ENCODE data around the gene IRF7. TPM values are rescaled to one million over a fixed set of nuclear protein-coding genes. Genes with fewer than 3 reads are reported as not detected.

IRF7 gene
- total and polyA plus RNA-seq, 2 donors (not counting 3 experiments of a cell fraction or from before 2014, with no cell fraction given) = 12.6 to 14.7 TPM

DNA sequence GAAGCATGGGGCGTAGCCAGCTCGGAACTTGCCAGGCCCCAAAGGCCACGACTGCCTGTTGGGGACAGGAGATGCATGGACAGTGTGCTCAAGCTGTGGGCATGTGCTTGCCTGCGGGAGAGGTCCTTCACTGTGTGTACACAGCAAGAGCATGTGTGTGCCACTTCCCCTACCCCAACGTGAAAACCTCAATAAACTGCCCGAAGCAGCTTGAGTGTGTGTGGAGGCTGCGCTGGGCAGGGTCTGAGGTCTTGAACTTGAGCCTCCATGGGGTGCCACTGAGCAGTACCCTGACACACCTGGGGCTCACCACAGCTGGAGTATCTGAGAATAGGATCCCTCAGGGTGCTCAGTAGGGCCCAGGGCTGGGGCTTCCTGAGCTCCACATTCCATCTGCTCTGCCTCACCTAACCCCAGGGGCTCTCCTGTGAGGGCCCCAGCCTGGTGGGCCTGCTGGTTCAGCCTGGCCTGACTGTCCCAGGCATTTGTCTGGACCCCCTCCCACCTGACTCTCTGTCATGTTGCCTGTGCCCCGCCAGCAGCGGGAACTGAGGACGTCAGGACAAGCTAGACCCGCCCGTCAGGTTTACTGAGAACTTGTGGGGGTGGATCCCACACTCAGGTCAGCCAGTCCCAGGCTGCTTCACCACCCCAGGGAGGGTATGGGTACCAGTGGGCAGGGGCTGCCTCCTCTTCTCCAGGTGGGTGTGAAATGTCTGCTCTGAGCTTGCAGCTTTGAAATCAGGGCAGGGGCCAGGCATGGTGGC, 51.8 kb downstream of the IRF7 start:
- ChIA-PET CTCF (interaction anchor here (1.4 to 2.2 kb wide), 4 partner anchors 9 to 15 kb away, joined by 3 to 7 read pairs (median 6); partner anchors contain the start of gene PHRF1), POLR2A (no interaction called here)
- no peak overlapping the region for H3K4me2 ChIP-seq (ENCODE audit: insufficient read depth, low read length)
- dilution Hi-C loops (cut with MboI; ENCODE audit: extremely low pct_ligation_motif_present, low sequenced_read_pairs) = no loop called here
- H3K36me3 ChIP-seq (ENCODE audit: control insufficient read depth in 2 of 2, extremely low read depth in 1 of 2, insufficient read depth in 2 of 2, low read length in 2 of 2) = peaks cover 0 to 2% of the 10 kb centered on the region in 2 experiments
- peaks cover 12% of the 10 kb centered on the region for H3K4me1 ChIP-seq (ENCODE audit: control insufficient read depth, extremely low read depth, insufficient read depth, low read length)
- intact Hi-C loops (cut with micrococcal nuclease) = no loop called here
- no peak for FAIRE-seq
- H3K27ac ChIP-seq (ENCODE audit: insufficient read depth, low read depth, low read length) = no peak overlapping the region
- no peaks in the 10 kb centered on the region for H3K9me3 ChIP-seq (replicated peaks; ENCODE audit: control insufficient read depth, insufficient read depth, low read length)
- no peak for TF ChIP-seq POLR2AphosphoS5 (IDR thresholded peaks at IDR 0.05; ENCODE audit: insufficient read depth, low read depth, low read length)
- no peak for TF ChIP-seq MYC (IDR thresholded peaks at IDR 0.05; ENCODE audit: low read depth, low read length)
- TF ChIP-seq CTCF (IDR thresholded peaks at IDR 0.05; ENCODE audit: extremely low read depth in 1 of 2, insufficient read depth in 1 of 2, low read depth in 1 of 2, low read length in 2 of 2) = no peak
- TF ChIP-seq, protein P1, sequence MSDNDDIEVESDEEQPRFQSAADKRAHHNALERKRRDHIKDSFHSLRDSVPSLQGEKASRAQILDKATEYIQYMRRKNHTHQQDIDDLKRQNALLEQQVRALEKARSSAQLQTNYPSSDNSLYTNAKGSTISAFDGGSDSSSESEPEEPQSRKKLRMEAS (IDR thresholded peaks at IDR 0.05; ENCODE audit: insufficient read depth, insufficient read length) = no peak
- TF ChIP-seq GATA2 (IDR thresholded peaks at IDR 0.05; ENCODE audit: insufficient read depth, insufficient read length, low read depth, low read length) = no peak
- no peak for TF ChIP-seq EZH2 (IDR thresholded peaks at IDR 0.05; ENCODE audit: borderline replicate concordance, low read depth, low read length, severe bottlenecking)
- no peak for TF ChIP-seq JUN (IDR thresholded peaks at IDR 0.05; ENCODE audit: borderline replicate concordance, insufficient read depth, insufficient read length, low read depth)
- no peak for TF ChIP-seq POLR2A (IDR thresholded peaks at IDR 0.05; ENCODE audit: low read depth, low read length)
- TF ChIP-seq FOS (IDR thresholded peaks at IDR 0.05; ENCODE audit: borderline replicate concordance, insufficient read depth, low read length) = no peak
- H3K27me3 ChIP-seq (ENCODE audit: control insufficient read depth in 2 of 2, insufficient read depth in 2 of 2, low read length in 2 of 2) = no peaks in the 10 kb centered on the region
- BruUV-seq (replicated peaks) = no TSS peak
- no peak overlapping the region for H2AFZ ChIP-seq (ENCODE audit: low read depth, low read length)
- H3K4me3 ChIP-seq (replicated peaks in 1 of 3; ENCODE audit: insufficient read depth in 1 of 3, low read depth in 1 of 3, low read length in 3 of 3) = no peak overlapping the region
- H4K20me1 ChIP-seq (replicated peaks; ENCODE audit: control insufficient read depth, extremely low read depth, insufficient read depth, low read length) = no peaks in the 10 kb centered on the region
- no peaks in the 10 kb centered on the region for H3K9me1 ChIP-seq (replicated peaks; ENCODE audit: control insufficient read depth, extremely low read depth, insufficient read depth, low read length)
- no peak overlapping the region for H3K9ac ChIP-seq (replicated peaks; ENCODE audit: extremely low read depth, insufficient read depth, low read length)
- no peak for DNase-seq (ENCODE audit: low read depth, low spot score)
- H3K79me2 ChIP-seq (ENCODE audit: control insufficient read depth, insufficient read depth, low read length) = no peaks in the 10 kb centered on the region
